Mucosa of descending colon (tissue), 3 donors: ENCODE measurements around the gene USP10. TPM values are rescaled to one million over a fixed set of nuclear protein-coding genes. Genes with fewer than 3 reads are reported as not detected.

Experiments
- ATAC-seq: fragments of 200-7000 bp; cut with Tn5 transposase; one replicate; pipeline ENCODE4 v1.9.1; 2020; ENCODE audit warnings: mild to moderate bottlenecking, moderate library complexity
- DNase-seq, 3 donors: peaks; one replicate each; pipeline ENCODE4 v3.0.0-alpha.2; 2020
- H3K36me3 ChIP-seq: fragments of 200-600 bp; one replicate; pipeline ENCODE4 v1.8.0; 2021; ENCODE audit warnings: low read depth, mild to moderate bottlenecking
- H3K4me1 ChIP-seq: fragments of 200-600 bp; one replicate; pipeline ENCODE4 v1.8.0; 2021; ENCODE audit warnings: low read depth, mild to moderate bottlenecking
- H3K4me3 ChIP-seq: fragments of 200-600 bp; one replicate; pipeline ENCODE4 v1.8.0; 2021; ENCODE audit warnings: mild to moderate bottlenecking
- H3K9me3 ChIP-seq: fragments of 200-600 bp; one replicate; pipeline ENCODE4 v1.8.0; 2021; ENCODE audit warnings: mild to moderate bottlenecking
- CTCF ChIP-seq: fragments of 200-600 bp; IDR thresholded peaks from one replicate; pipeline ENCODE4 v1.8.0; 2022; ENCODE audit warnings: antibody characterized with exemption, mild to moderate bottlenecking
- intact Hi-C, 2 donors: fragments of 100-400 bp; cut with DNase I in 1 of 2; cut with micrococcal nuclease in 1 of 2; formaldehyde crosslinking; loops; one replicate each; pipeline versions ENCODE4 v1.11.0 to v1.11.1; 2022; cut with DNase I, micrococcal nuclease
- total RNA-seq, 3 donors: library from RNA; stranded (reverse); fragmentation: NEBNext Ultra II Directional in 2 of 3; extraction: Animal tissue kit (Norgen Biotek cat#: 25700) in 2 of 3; gene quantifications; one replicate each; pipeline versions ENCODE4 v1.2.1 to v1.2.4, GENCODE V29; 2021 to 2023
- donor health status: DM: no; HTN: no; CAD: no; lungs with moderate emphysema.
- donor health status: DM: no; HTN: no; CAD: no.
- donor health status: DM: no; HTN: yes; CAD: no.

The USP10 gene
- total RNA-seq, 3 donors from 2014 or later: 65.1 to 76.9 (median 72.4) TPM

GRCh38 chr16:84732674-84733352, 33.0 kb downstream of the USP10 start:
- intact Hi-C loops: no loop called here
- H3K4me1 ChIP-seq: peaks cover 51% of the 10 kb centered on the region
- H3K9me3 ChIP-seq: no peaks in the 10 kb centered on the region
- no peak overlapping the region for H3K4me3 ChIP-seq
- DNase-seq (peak in 1 of 3 donors; percentile 54), ATAC-seq (no peak)
- no peak for TF ChIP-seq CTCF
- H3K36me3 ChIP-seq: no peaks in the 10 kb centered on the region

- TF ChIP-seq CTCF: no peak
- ATAC-seq (peak; percentile 66), DNase-seq (peak; percentile 77 to 86 (median 80))
- H3K4me3 ChIP-seq: no peak overlapping the region
- H3K36me3 ChIP-seq: no peaks in the 10 kb centered on the region
- no peaks in the 10 kb centered on the region for H3K9me3 ChIP-seq
- intact Hi-C loops: no loop called here
- H3K4me1 ChIP-seq: peaks cover 54% of the 10 kb centered on the region
Measured at GRCh38 chr16:84735849-84736586, 36.2 kb downstream of the USP10 start.

GRCh38 chr16:84737192-84738011, 37.6 kb downstream of the USP10 start:
- TF ChIP-seq CTCF: no peak
- no peaks in the 10 kb centered on the region for H3K9me3 ChIP-seq
- ATAC-seq (peak; percentile 79), DNase-seq (peak; percentile 80 to 90 (median 85))
- no peak overlapping the region for H3K4me3 ChIP-seq
- H3K36me3 ChIP-seq: no peaks in the 10 kb centered on the region
- peaks cover 47% of the 10 kb centered on the region for H3K4me1 ChIP-seq
- intact Hi-C loops: no loop called here

- Histone ChIP-seq H3K9me3 (no peaks in the 10 kb centered on the region), H3K36me3 (no peaks in the 10 kb centered on the region), H3K4me1 (peaks cover 41% of the 10 kb centered on the region), H3K4me3 (no peak overlapping the region)
- DNase-seq: peak; percentile 76 to 96 (median 83)
- TF ChIP-seq CTCF: peak; percentile 81
- intact Hi-C loops: no loop called here
- ATAC-seq: peak; percentile 80
Measured at GRCh38 chr16:84738255-84739038, 38.6 kb downstream of the USP10 start.
